GM12865 (cell line): ENCODE data around the gene DMKN.

Experiments
- DNase-seq: peaks from one replicate; pipeline ENCODE4 v3.0.0; 2010; ENCODE audit warnings: low read depth
- H3K4me3 ChIP-seq: 2 replicates; pipeline ENCODE4 v1.5.1; 2011; ENCODE audit warnings: mild to moderate bottlenecking, low read depth, low read length, control low read depth
- TF ChIP-seq, protein P1 (sequence below): IDR thresholded peaks from 2 replicates; pipeline ENCODE4 v1.5.1; 2011; ENCODE audit warnings: low read length, control low read depth, low read depth, inconsistent platforms; ENCODE audit not compliant: insufficient read depth; ENCODE audit errors: missing control alignments

DMKN gene

DNA sequence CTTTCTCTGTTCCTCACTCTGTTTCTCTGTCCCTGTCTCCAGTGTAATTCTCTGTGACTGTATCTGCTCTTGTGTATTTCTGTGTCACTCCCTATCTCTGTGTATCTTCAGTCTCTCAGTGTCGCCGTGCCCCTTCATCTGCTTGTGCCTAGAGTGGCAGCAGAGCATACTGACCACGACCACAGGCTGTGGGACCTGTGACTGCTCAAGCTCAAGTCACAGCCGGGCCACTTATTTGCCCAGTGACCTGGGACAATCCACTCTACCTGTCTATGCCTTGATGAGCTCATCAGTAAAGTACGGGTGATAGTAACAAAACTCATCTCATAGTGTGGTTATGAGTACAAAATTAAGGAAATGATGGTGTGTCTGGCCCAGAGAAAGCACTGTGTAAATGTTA, 40.6 kb upstream of the DMKN start:
- no peak for DNase-seq
- TF ChIP-seq, protein P1, sequence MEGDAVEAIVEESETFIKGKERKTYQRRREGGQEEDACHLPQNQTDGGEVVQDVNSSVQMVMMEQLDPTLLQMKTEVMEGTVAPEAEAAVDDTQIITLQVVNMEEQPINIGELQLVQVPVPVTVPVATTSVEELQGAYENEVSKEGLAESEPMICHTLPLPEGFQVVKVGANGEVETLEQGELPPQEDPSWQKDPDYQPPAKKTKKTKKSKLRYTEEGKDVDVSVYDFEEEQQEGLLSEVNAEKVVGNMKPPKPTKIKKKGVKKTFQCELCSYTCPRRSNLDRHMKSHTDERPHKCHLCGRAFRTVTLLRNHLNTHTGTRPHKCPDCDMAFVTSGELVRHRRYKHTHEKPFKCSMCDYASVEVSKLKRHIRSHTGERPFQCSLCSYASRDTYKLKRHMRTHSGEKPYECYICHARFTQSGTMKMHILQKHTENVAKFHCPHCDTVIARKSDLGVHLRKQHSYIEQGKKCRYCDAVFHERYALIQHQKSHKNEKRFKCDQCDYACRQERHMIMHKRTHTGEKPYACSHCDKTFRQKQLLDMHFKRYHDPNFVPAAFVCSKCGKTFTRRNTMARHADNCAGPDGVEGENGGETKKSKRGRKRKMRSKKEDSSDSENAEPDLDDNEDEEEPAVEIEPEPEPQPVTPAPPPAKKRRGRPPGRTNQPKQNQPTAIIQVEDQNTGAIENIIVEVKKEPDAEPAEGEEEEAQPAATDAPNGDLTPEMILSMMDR = no peak
- H3K4me3 ChIP-seq = no peak overlapping the region

DNA sequence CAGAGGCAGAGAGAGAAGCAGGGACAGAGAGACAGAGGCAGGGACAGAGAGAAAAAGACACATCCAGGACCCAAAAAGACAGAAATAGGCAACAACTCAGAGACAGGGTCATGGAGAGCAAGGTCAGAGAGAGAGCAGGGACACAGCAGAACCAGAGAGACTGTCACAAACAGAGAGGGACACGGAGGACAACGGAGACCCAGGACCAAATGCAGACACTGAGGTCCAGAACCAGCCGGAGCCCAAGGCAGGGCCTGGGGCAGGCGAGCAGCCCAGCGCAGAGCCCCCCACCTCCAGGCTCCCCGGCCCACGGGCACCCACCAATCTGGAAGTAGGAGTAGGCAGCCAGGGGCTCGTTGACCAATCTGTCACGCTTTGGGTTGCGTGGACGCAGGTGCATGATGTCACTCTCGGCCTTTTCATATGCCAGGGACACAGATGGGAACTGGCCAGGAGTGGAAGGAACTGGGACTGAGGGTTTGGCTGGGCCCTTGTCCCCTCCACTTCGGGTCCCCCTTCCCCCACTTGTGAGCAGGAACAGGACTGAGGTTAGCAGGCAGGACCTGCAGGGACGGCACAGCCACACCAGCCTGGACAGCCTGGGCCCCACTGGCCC, 40.0 kb upstream of the DMKN start:
- TF ChIP-seq, protein P1 = no peak
- no peak for DNase-seq
- no peak overlapping the region for H3K4me3 ChIP-seq

DNA sequence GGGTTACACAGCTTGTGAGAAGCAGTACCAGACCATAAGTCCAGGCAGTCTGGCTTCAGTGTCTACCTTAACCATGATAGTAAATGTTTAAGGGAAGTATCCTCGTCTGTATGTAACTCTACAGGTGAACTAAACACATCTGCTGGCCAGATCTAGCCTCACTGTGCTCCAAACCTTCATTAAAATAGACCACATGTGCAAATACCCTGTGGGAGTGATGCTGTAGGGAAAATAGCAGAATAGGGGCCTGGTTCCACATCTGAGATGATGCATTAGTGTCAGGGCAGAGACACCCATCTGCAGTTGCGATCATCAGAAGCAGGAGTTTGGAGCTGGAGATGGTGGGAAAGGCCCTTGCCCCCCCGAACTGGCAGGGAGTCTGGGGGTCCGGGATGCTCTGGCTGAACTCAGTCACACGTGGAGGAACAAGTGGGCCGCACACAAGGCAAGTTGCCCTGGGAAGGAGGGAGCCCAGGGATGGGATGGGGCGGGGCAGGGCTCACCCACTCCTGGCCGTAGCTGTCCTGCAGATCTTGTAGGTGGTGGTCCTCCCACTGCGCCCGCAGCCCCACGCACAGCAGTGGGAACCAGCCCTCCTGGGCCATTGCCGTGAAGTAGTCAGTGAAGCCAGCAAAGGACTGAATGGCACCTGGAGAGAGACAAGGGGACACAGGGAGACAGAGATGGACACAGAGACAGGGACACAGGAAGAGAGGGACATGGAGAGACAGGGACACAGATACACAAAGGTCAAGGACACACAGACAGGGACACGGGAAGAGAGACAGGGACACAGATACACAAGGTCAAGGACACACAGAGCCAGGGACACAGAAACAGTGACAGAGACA, 39.3 kb upstream of the DMKN start:
- no peak overlapping the region for H3K4me3 ChIP-seq
- TF ChIP-seq, protein P1 = no peak
- DNase-seq = no peak

DNA sequence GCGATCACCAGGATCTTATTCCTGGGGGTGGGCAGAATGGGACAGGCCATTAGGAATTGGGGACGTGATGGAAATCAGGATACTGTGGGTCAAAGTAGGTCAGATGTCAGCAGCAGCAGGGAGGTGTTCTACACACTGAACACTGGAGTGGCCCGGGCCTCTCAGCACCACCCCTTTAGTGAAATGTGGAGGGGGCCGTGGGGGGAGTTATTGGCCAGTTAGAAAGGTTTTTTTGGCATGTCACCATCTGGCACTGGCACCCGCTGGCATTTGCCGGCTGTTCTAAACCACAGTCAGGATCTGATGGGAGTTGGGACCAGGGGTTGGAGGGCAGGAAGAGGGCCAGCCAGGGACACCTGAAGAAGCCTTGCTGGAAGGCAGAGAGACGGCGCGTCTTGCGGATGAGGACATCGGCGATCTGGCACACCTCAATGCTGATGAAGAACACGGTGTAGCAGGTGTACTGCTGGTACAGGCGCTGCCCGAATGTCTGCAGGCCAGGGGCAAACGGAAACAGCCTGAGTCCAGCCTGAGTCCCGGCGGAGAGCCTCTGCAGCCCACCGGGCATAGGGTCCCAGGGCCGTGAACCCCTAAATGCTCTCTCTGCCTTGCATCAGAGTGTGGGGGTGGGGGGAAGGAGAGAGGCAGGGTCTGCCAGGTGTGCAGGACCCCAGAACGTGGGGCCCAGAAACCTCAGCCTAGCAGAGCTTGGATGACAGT, 37.8 kb upstream of the DMKN start:
- DNase-seq = no peak
- TF ChIP-seq, protein P1 = no peak
- no peak overlapping the region for H3K4me3 ChIP-seq

DNA sequence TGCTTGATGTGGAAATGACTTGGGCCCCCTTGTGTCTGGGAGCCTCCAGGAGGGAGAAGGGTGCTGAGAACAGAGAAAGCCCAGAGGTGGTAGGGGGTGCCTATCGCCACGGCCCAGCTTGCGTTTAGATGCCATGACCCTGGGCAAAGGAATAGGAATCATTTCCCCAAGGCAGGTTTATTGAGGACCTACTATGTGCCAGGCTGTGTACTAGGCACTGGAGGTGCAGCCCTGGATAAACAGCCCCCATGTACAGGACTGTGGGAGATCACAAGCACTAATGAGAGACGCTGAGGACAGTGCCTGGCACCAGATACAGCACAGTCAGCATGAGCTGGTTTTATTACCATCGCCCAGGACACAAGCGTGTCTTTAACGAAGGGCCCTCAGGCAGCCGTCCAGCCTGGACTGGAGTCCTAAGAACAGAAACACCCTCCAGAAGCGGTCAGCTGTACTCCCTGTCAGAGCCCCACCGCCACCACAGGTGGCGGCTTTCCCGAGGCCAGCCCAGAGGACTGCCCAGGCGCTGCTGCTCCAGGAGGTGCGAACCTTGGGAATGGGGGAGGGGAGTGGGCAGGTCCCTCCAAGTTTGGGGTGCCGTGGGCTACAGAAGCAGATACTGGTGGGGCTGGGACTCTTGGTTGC, 36.6 kb upstream of the DMKN start:
- TF ChIP-seq, protein P1 = no peak

DNA sequence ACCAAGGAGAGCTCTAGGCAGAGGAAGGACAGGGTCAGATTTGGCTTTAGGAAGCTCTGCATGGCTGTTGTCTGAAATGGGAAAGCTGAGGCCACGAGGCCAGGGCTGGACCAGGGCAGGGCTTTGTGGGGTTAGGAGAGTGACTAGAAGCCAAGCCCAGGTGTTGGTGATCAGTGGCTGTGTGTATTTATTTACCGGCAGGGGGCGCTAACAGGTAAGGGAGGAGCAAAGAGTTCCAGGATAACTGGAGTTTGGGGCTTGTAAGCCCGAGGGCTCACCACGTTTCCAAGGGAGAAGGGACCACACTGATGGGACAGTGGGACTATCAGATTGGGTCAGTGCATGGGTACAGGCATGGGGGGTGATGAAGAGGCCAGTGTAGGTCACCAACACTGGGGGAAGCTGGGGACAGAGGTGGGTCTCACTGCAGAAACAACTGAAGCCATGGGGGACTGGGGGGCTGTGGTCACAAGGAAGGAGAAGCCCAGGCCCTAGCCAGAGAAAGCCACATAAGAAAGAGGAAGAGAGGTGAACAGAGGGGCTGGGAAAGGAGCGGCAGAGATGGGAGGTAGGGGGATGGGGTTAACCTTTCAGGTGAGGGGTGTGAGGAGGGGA, 35.8 kb upstream of the DMKN start:
- TF ChIP-seq, protein P1 = peak; percentile 68
- peak; percentile 78 for DNase-seq
- H3K4me3 ChIP-seq = no peak overlapping the region

More for the DNA sequence above, 36.6 kb upstream of the DMKN start:
- no peak overlapping the region for H3K4me3 ChIP-seq
- no peak for DNase-seq
